CD4-positive, alpha-beta T cell treated with Interleukin-1 beta for 1 hour (primary cell): ENCODE data around the gene RASA3.
"Not testable (repeated sequence)": the region's sequence is repeated elsewhere in the genome, so short reads cannot be mapped to it uniquely, and the experiment has no call there.

ENCODE experiments used
- DNase-seq, 2 donors: peaks; one replicate each; pipeline ENCODE4 v3.0.0-alpha.2; 2020 to 2022

Gene RASA3

DNA sequence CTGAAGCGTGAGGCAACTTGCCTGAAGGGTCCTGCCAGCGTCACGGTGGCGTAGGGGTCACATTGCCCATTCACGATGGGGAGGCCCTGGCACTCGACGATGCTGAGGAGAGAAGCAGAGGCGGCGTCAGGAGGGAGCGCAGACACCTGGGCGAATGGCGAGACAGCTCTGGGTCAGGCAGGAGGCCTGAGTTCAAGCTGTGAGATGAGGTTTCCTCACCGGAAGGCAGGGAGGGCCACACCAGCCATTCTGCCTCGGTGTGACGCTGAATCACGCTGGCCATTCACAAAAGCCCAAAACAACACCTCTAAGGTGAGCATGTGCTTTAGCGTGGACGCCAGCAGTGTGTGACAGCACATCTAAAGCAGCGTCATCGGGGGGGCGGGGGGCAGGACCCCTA lies 104.6 kb downstream of the RASA3 start:
- DNase-seq, result no peak

- no peak for DNase-seq
Observed at GRCh38 chr13:114027046-114027715, 105.2 kb downstream of the RASA3 start.

- DNase-seq, result no peak
Observed at GRCh38 chr13:114026481-114026880, 105.9 kb downstream of the RASA3 start.

GRCh38 chr13:114025714-114026431 lies 106.5 kb downstream of the RASA3 start:
- DNase-seq, result no peak

DNA sequence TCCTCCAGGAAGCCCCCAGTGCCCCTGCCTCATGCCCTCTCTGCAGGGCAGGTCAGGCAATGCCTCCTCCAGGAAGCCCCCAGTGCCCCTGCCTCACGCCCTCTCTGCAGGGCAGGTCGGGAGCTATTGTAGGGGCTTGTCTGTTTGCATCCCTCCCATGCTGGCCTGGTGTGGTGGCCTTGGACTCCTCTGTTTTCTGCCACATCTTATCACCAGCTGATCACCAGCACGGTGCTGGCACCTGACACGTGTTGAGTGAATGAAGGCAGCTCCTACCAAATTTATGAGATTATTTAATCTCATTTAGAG lies 107.1 kb downstream of the RASA3 start:
- DNase-seq, result no peak

DNA sequence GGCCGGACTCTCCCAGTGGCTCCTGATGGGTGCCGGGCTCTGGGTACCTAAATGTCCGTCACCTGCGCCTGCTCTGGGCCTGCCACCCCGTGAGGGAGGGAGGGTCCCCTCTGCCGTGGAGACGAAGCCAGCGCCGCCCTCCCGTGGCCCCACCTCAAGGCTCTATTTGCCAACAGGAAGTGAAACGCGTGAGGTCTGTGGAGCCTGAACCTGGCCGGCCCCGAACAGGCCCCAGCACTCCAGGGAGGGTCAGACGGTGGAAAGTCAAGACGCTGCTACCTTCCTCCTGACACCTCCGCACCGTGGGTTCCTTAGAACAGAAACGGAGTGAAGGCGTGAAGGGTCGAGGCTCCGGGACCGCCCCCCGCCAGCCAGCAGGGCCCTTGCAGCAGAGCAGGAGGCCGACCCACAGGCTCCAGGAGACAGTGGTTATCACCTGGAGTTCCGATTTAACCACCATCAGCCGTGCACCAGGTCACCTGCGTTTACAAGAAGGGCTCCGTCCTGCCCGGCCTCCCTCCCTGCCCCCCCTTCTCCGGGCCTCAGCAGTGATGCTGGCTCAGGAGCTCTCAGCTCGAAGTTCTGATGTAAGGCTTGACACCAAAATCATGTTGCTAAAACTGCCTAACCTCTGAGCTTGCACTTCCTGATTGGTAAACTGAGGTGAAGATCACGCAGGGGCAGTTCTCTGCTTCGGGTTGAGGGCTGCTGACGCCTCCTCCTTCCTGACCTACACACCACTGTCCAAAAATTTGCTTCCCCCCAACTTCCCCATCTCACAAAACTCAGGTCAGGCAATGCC lies 107.6 kb downstream of the RASA3 start:
- peak in 1 of 2 donors; percentile 24 for DNase-seq

- no peak for DNase-seq
Observed at GRCh38 chr13:114023716-114024602, 108.5 kb downstream of the RASA3 start.

GRCh38 chr13:114022876-114023275 lies 109.5 kb downstream of the RASA3 start:
- no peak for DNase-seq

DNA sequence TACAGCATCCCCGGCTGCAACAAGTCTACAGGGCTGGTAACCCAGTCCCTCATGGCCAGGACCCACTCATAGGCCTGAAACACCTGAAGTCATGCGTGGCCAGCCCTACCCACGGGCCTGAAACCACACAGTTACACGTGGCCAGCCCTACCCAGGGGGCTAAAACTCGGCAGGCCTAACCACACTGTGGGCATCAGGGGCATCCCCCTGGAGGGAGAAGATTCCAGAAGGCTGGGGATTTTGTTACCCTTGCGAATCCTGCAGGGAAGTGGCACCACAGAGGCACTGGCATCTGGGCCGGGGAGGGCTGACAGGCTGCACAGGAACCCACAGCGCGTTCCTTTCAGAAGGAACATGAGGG lies 110.1 kb downstream of the RASA3 start:
- no peak for DNase-seq

DNA sequence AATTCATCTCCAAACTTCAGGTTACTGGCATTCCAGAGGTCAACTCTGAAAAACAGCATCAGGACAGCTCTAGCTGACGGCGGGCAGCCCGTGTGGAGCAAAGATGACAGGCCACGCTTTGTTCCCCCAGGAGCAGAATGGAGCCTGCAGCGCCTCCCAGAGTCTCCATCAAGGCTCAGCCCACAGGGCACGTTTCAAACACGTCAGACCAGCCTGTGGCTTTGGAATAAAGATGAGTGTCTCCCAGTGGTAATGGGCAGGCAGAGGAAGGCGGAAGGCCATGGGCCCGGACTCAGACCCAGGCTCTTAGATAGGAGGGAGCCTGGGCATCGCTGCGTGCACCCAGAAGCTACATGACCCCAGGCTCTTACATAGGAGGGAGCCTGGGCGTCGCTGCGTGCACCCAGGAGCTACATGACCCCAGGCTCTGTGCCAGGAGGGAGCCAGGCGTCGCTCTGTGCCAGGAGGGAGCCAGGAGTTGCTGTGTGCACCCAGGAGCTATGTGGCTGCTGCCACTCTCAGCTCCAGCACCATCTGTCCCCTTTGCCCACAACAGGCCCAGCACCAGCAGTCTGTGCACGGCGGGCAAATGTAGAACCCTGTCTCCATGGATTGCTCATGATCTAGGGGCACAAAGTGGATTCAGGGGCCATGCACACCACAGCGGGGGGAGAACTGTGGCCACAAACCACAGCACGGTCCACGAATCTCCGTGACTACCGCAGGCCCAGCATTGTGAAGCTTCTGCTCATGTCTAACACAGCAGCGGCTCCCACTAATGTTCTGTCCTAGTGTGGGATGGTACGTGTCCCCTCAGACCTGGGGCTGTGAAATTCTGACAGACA lies 110.7 kb downstream of the RASA3 start:
- DNase-seq, result no peak

DNA sequence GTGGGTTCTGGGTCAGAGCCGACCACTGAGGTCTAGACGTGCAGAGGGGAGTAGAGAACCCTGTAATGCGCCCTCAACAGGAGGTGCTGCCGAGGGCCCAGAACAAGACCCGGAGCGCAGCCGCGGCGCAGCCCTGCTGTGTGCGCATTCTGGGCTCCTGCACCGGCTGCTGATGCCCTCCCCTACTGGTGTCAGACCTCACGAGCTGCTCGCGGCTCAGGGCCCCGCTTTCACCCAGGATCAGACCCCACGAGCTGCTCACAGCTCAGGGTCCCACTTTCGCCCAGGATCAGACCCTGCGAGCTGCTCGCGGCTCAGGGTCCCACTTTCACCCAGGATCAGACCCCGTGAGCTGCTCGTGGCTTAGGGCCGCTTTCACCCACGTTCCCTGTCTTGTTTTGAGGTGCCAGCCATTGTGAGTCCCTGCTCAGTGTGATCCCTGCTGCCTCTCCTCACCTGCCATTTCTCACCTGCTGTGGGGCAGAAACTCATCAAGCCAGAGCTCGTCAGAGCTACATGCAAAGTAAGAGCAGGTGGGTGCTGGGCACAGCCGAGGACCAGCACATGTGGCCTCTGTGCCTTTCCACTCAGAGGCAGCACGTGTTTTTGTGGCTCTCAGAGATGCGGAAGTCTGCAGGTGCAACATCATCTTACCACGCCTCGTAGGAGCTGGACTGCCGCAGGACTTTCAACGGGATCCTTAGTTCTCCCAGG lies 111.5 kb downstream of the RASA3 start:
- no peak for DNase-seq

DNA sequence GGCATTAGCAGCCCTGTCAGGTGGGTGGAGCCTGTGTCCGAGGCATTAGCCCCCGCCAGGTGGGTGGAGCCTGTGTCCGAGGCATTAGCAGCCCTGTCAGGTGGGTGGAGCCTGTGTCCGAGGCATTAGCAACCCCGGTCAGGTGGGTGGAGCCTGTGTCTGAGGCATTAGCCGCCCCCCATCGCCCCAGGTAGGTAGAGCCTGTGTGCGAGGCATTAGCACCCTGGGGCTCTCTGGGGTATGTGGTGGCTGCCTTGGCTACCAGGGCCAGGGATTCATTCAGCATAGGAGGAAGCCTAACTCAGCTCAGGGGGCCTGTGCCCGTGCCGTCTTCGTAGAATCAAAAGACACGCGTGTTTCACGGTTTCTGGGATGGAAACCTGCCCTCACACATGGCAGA lies 112.3 kb downstream of the RASA3 start:
- DNase-seq, result not testable (repeated sequence)

GRCh38 chr13:114019367-114019766 lies 113.1 kb downstream of the RASA3 start:
- DNase-seq, result peak; percentile 49 to 56

DNA sequence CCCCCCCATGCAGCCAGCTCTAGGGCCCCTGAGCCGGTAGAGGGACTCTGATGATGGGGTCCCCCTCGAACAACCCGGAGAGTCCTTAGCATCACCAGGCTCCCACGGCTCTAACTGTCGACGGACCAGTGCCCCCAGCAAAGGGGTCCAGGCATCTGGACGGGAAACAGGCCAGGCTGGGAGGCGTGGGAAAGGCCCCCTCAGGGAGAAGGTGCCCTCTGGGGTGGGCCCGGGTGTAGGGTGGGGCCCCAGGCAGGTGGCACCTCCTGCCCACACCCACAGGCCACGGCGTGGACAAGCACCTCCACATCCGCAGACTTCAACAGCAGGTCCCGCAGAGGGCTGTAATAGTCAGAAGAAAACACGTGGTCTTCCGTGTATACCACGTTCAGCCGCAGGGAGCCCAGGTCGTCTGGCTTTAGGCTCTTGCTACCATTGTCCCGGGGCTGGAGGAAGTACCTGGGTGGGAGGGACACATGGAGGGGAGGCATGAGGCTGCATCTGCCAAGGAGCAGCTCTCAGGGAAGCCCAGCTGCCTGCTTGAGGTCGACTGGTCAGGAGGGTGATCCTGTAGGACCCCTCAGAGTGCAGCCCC lies 113.9 kb downstream of the RASA3 start:
- no peak for DNase-seq

GRCh38 chr13:114017966-114018365 lies 114.5 kb downstream of the RASA3 start:
- DNase-seq, result no peak

- no peak for DNase-seq
Observed at GRCh38 chr13:114017028-114017630, 115.3 kb downstream of the RASA3 start.

- DNase-seq, result no peak
Observed at GRCh38 chr13:114016321-114017027, 115.9 kb downstream of the RASA3 start.

DNA sequence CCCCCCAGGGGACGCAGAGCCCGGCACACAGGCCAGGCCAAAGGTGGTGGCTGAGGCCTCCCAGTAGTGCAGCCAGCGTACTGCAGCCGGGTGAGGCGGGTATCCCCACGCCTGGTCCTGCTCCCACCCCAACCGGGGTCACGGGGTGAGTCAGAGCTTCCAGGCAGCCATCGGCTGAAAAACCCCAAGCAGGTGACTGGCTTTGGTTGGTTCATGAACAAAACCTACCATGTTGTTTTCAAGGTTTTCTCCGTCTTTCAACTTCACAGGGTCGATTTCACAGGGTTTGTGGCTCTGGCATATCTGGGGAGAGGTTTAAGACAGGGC lies 116.5 kb downstream of the RASA3 start:
- DNase-seq, result no peak

DNA sequence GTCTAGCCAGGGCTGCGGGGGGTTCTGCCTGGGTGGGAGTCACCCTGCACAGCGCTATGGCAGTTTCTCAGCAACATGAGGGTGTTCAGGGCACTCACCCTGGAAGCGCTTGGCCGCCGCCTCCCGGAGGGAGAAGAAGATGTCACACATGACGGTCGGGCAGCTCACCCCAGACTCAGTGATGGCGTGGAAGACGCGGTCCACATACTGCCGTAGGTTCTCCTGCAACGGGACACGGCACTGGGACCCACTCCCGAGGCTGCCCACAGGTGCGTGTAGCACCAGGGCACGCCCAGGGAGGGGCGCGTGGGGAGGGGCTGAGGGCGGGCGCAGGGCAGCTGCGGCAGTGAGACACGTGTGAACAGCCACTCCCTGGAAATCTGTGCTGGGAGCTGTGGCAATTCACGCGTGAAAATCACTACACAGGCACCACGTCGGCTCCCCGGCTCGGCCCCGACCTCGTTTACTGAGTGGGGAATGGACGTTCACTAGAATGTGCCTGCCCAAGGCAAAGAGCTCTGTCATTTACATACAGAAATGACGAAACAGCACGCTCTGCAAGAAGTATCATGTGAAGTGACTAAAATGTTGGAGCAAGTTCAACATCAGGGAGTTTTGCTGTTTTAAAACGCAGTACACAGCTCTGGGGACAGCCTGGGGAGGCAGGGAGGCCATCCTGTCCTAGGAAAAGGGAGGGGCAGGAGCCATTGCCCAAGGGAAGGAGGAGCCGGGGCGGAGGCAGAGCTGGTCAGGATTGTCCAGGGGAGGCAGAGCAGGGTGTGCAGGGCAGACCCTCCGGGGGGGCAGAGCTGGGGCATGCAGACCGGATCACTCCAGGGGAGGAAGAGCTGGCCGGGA lies 117.1 kb downstream of the RASA3 start:
- DNase-seq, result no peak
